ENCODE measurements around the gene HOXC11.

HOXC11 gene

GRCh38 chr12:53973236-53974042, 513 bp downstream of the HOXC11 start:
- ATAC-seq, result peak; percentile 11
- TF ChIP-seq CSDC2 (CRISPR knock-in tag; IDR thresholded peaks at IDR 0.05) (no peak), ZFP30 (CRISPR knock-in tag; IDR thresholded peaks at IDR 0.05) (no peak), OSR1 (CRISPR knock-in tag; IDR thresholded peaks at IDR 0.05) (no peak), PATZ1 (CRISPR knock-in tag; IDR thresholded peaks at IDR 0.05; ENCODE audit: borderline replicate concordance) (no peak), ISL1 (CRISPR knock-in tag; IDR thresholded peaks at IDR 0.05) (no peak), CSRNP3 (CRISPR knock-in tag; IDR thresholded peaks at IDR 0.05) (no peak), POU6F1 (CRISPR knock-in tag; IDR thresholded peaks at IDR 0.05; ENCODE audit: borderline replicate concordance, low read depth) (no peak), ZNF70 (CRISPR knock-in tag; IDR thresholded peaks at IDR 0.05) (no peak), ESRRG (CRISPR knock-in tag; IDR thresholded peaks at IDR 0.05) (no peak), GLIS3 (CRISPR knock-in tag; IDR thresholded peaks at IDR 0.05) (no peak), ZC3H10 (CRISPR knock-in tag; IDR thresholded peaks at IDR 0.05) (no peak)

- TF ChIP-seq ISL1 (CRISPR knock-in tag; IDR thresholded peaks at IDR 0.05) (no peak), ZNF8 (CRISPR knock-in tag; IDR thresholded peaks at IDR 0.05) (no peak), ESRRG (CRISPR knock-in tag; IDR thresholded peaks at IDR 0.05) (no peak), PATZ1 (CRISPR knock-in tag; IDR thresholded peaks at IDR 0.05; ENCODE audit: borderline replicate concordance) (no peak), CSRNP3 (CRISPR knock-in tag; IDR thresholded peaks at IDR 0.05) (no peak)
- ATAC-seq, result peak; percentile 40
Measured at GRCh38 chr12:53974084-53975063, 1.4 kb downstream of the HOXC11 start, which contains the start of gene HOTAIR. Gene HOTAIR, minus strand, starts transcription at chr12:53974954.

- no peak for ATAC-seq
- TF ChIP-seq RARB (CRISPR knock-in tag; IDR thresholded peaks at IDR 0.05) (no peak), ISL1 (CRISPR knock-in tag; IDR thresholded peaks at IDR 0.05) (no peak), ZFP30 (CRISPR knock-in tag; IDR thresholded peaks at IDR 0.05) (no peak), ZC3H10 (CRISPR knock-in tag; IDR thresholded peaks at IDR 0.05) (no peak), ESRRG (CRISPR knock-in tag; IDR thresholded peaks at IDR 0.05) (no peak), ZNF8 (CRISPR knock-in tag; IDR thresholded peaks at IDR 0.05) (no peak), PATZ1 (CRISPR knock-in tag; IDR thresholded peaks at IDR 0.05; ENCODE audit: borderline replicate concordance) (no peak), TSHZ2 (CRISPR knock-in tag; IDR thresholded peaks at IDR 0.05) (no peak), CREB5 (CRISPR knock-in tag; IDR thresholded peaks at IDR 0.05; ENCODE audit: low read depth) (no peak), TCF4 (CRISPR knock-in tag; IDR thresholded peaks at IDR 0.05; ENCODE audit: borderline replicate concordance) (no peak), CSDC2 (CRISPR knock-in tag; IDR thresholded peaks at IDR 0.05) (no peak)
Measured at GRCh38 chr12:53975064-53975471, 2.1 kb downstream of the HOXC11 start.
